NOMO-1 treated with dmso at 0.1 percent for 144 hours (cell line): ENCODE measurements around the gene C5.
A peak's percentile ranks its signal among the peaks of the same experiment; 100 is the strongest.
"Not testable (repeated sequence)": the region's sequence is repeated elsewhere in the genome, so short reads cannot be mapped to it uniquely, and the experiment has no call there.

Experiments used
- DNase-seq: peaks from one replicate; lab custom pipeline; 2025; ENCODE audit not compliant: unreplicated experiment; lab: John Stamatoyannopoulos, UW

The C5 gene

GRCh38 chr9:121050128-121050988 lies at the start of gene C5:
Gene C5, minus strand, starts transcription at chr9:121050275. Its CDS starts 29 bp downstream, at chr9:121050246.
- no peak for DNase-seq

- peak; percentile 36 for DNase-seq
Observed at GRCh38 chr9:121098567-121099198, 48.6 kb upstream of the C5 start.

GRCh38 chr9:121095057-121095456 lies 45.0 kb upstream of the C5 start:
- no peak for DNase-seq

- DNase-seq: not testable (repeated sequence)
Observed at GRCh38 chr9:121090743-121091142, 40.7 kb upstream of the C5 start.

GRCh38 chr9:121088576-121088975 lies 38.5 kb upstream of the C5 start:
- DNase-seq: no peak

- DNase-seq: no peak
Observed at GRCh38 chr9:121085661-121086060, 35.6 kb upstream of the C5 start.

- DNase-seq: no peak
Observed at GRCh38 chr9:121082075-121082474, 32.0 kb upstream of the C5 start.

- peak; percentile 45 for DNase-seq
Observed at GRCh38 chr9:121075251-121076036, 25.4 kb upstream of the C5 start.

GRCh38 chr9:121074370-121075250 lies 24.5 kb upstream of the C5 start, which contains the start of gene CNTRL:
Gene CNTRL, plus strand, starts transcription at chr9:121074955. Its CDS starts 13,372 bp downstream, at chr9:121088327.
- peak; percentile 94 for DNase-seq

- DNase-seq: peak; percentile 26
Observed at GRCh38 chr9:121073038-121073437, 23.0 kb upstream of the C5 start.

GRCh38 chr9:121071756-121072421 lies 21.8 kb upstream of the C5 start:
- DNase-seq: peak; percentile 73

- DNase-seq: no peak
Observed at GRCh38 chr9:121071370-121071755, 21.3 kb upstream of the C5 start.

GRCh38 chr9:121069396-121069795 lies 19.3 kb upstream of the C5 start:
- DNase-seq: no peak

- no peak for DNase-seq
Observed at GRCh38 chr9:121067640-121068039, 17.6 kb upstream of the C5 start.

- no peak for DNase-seq
Observed at GRCh38 chr9:121066850-121067249, 16.8 kb upstream of the C5 start.

GRCh38 chr9:121059998-121060636 lies 10.0 kb upstream of the C5 start:
- no peak for DNase-seq

- DNase-seq: no peak
Observed at GRCh38 chr9:121059513-121059912, 9.4 kb upstream of the C5 start.

GRCh38 chr9:121057821-121058220 lies 7.7 kb upstream of the C5 start:
- DNase-seq: no peak

- no peak for DNase-seq
Observed at GRCh38 chr9:121055642-121056143, 5.6 kb upstream of the C5 start.
